ENCODE measurements around the gene CNTN6. TPM values are rescaled to one million over a fixed set of nuclear protein-coding genes. Genes with fewer than 3 reads are reported as not detected.

Gene CNTN6
- total RNA-seq, 1 donor from 2014 or later: 0.82 TPM

DNA sequence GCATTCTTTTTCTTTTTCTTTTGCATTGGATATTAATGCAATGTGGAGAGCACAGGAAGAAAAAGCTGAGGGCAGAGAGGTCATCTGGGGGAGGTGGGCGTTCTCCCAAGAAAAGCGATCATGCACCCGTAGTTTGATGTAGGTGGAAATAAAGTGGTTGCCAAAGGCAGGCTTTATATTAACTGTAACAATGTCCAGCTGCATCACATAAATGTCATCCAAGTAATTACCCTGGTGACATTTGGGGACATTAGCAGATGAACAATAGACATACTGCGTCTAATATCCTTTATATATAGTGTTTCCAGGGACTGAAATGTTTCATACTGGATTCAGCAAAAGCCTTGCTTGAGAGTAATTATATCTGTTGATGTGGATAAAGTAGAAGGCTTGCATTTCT, 135.5 kb downstream of the CNTN6 start:
- Mint-ChIP-seq H3K27me3 (ENCODE audit: low read depth) (no peaks in the 10 kb centered on the region), H3K36me3 (ENCODE audit: low read depth) (no peaks in the 10 kb centered on the region), H3K4me1 (peaks cover 15% of the 10 kb centered on the region), H3K4me3 (no peak overlapping the region), H3K27ac (ENCODE audit: unreplicated experiment) (no peak overlapping the region), H3K9me3 (no peaks in the 10 kb centered on the region)
- TF ChIP-seq, protein P1, sequence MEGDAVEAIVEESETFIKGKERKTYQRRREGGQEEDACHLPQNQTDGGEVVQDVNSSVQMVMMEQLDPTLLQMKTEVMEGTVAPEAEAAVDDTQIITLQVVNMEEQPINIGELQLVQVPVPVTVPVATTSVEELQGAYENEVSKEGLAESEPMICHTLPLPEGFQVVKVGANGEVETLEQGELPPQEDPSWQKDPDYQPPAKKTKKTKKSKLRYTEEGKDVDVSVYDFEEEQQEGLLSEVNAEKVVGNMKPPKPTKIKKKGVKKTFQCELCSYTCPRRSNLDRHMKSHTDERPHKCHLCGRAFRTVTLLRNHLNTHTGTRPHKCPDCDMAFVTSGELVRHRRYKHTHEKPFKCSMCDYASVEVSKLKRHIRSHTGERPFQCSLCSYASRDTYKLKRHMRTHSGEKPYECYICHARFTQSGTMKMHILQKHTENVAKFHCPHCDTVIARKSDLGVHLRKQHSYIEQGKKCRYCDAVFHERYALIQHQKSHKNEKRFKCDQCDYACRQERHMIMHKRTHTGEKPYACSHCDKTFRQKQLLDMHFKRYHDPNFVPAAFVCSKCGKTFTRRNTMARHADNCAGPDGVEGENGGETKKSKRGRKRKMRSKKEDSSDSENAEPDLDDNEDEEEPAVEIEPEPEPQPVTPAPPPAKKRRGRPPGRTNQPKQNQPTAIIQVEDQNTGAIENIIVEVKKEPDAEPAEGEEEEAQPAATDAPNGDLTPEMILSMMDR (conservative IDR thresholded peaks at IDR 0.05): no peak
- DNase-seq (ENCODE audit: low read depth, low spot score): no peak

GRCh38 chr3:1230920-1231319, 138.1 kb downstream of the CNTN6 start:
- TF ChIP-seq, protein P1 (conservative IDR thresholded peaks at IDR 0.05): no peak
- Mint-ChIP-seq H3K27ac (ENCODE audit: unreplicated experiment) (no peak overlapping the region), H3K4me1 (peaks cover 15% of the 10 kb centered on the region), H3K9me3 (no peaks in the 10 kb centered on the region), H3K36me3 (ENCODE audit: low read depth) (no peaks in the 10 kb centered on the region), H3K4me3 (no peak overlapping the region), H3K27me3 (ENCODE audit: low read depth) (no peaks in the 10 kb centered on the region)
- no peak for DNase-seq (ENCODE audit: low read depth, low spot score)

DNA sequence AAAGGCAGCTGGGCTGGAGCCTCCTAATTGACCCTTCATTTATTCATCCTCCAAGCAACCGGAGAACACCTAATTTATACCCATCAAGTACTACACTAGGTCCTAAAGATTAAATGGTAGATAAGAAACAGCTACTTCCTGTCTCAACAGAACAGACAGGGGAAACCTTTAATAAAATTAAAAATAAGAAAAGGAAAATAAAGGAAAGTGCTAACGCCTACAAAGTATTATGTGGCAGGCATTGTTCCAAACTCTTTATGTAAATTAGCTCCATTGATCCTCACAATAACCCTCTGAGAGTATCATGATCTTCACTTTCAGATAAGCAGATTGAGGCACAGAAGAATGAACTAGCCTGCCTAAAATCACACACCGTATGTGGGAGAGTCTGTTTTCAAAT, 139.5 kb downstream of the CNTN6 start:
- TF ChIP-seq, protein P1 (conservative IDR thresholded peaks at IDR 0.05): no peak
- H3K4me1 Mint-ChIP-seq: peaks cover 15% of the 10 kb centered on the region
- H3K4me3 Mint-ChIP-seq: no peak overlapping the region
- no peaks in the 10 kb centered on the region for H3K27me3 Mint-ChIP-seq (ENCODE audit: low read depth)
- no peaks in the 10 kb centered on the region for H3K9me3 Mint-ChIP-seq
- no peak for DNase-seq (ENCODE audit: low read depth, low spot score)
- no peaks in the 10 kb centered on the region for H3K36me3 Mint-ChIP-seq (ENCODE audit: low read depth)
- no peak overlapping the region for H3K27ac Mint-ChIP-seq (ENCODE audit: unreplicated experiment)

GRCh38 chr3:1235526-1236120, 142.8 kb downstream of the CNTN6 start:
- Mint-ChIP-seq H3K4me3 (no peak overlapping the region), H3K27ac (ENCODE audit: unreplicated experiment) (no peak overlapping the region), H3K27me3 (ENCODE audit: low read depth) (no peaks in the 10 kb centered on the region), H3K4me1 (peaks cover 15% of the 10 kb centered on the region), H3K9me3 (peaks cover 5% of the 10 kb centered on the region), H3K36me3 (ENCODE audit: low read depth) (no peaks in the 10 kb centered on the region)
- DNase-seq (ENCODE audit: low read depth, low spot score): no peak
- TF ChIP-seq, protein P1 (conservative IDR thresholded peaks at IDR 0.05): no peak

DNA sequence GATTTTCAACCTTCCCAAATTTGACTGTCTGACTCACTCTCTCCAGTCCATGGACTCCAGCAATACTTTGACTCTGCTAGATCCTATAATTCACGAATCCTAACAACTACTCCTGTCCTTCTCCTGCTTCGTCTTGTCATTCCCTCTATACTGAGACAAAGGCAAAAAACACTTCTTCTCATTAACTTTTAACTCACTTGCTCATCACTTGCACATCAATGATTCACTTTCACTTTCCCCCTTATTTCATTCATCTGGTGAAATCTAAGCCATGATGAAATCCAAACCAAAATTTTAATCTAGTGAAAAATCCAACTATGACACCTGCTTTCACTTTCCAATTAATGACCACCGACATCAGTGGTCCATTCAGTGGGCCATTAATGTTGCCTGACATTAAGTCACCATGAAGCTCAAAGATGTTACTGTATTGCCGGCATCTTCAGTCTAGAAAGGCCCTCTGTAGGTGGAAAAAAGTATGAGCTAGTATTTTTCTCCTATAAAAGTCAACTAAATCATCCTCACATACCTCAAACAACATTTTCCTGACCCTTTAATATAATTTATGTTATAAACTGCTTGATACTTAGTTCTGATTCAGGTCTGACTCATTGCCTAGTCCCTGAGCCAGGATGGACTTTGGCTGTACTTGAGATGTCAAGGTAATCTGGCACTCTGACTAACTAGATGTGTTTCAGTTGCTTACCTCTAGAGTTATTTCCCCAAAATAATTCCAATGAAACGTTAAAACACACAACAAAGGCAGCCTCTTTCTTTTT, 158.6 kb downstream of the CNTN6 start:
- no peak overlapping the region for H3K4me3 Mint-ChIP-seq
- TF ChIP-seq, protein P1 (conservative IDR thresholded peaks at IDR 0.05): peak; percentile 42
- H3K36me3 Mint-ChIP-seq (ENCODE audit: low read depth): no peaks in the 10 kb centered on the region
- H3K4me1 Mint-ChIP-seq: peaks cover 5% of the 10 kb centered on the region
- no peaks in the 10 kb centered on the region for H3K9me3 Mint-ChIP-seq
- DNase-seq (ENCODE audit: low read depth, low spot score): no peak
- H3K27me3 Mint-ChIP-seq (ENCODE audit: low read depth): no peaks in the 10 kb centered on the region
- no peak overlapping the region for H3K27ac Mint-ChIP-seq (ENCODE audit: unreplicated experiment)
